GM23338 (cell line): ENCODE data around the gene KIF6. TPM values are rescaled to one million over a fixed set of nuclear protein-coding genes. Genes with fewer than 3 reads are reported as not detected.

Experiments used
- ATAC-seq: fragments of 200-7000 bp; cut with Tn5 transposase; 3 replicates; pipeline ENCODE4 v1.9.1; 2020
- DNase-seq: peaks from one replicate; pipeline ENCODE4 v3.0.0-alpha.2; 2015; ENCODE audit warnings: low spot score
- H2AFZ ChIP-seq: fragments of 200-600 bp; sonication (generic); 2 replicates; pipeline ENCODE4 v1.8.0; 2016; ENCODE audit warnings: antibody characterized with exemption, mild to moderate bottlenecking, moderate library complexity
- H3F3A ChIP-seq: fragments of 200-600 bp; sonication (generic); replicated peaks from 2 replicates; pipeline ENCODE4 v1.8.0; 2017; ENCODE audit warnings: antibody characterized with exemption, mixed run types, low read depth
- H3K27ac ChIP-seq: fragments of 200-600 bp; sonication (generic); 2 replicates; pipeline ENCODE4 v1.6.1; 2016; ENCODE audit warnings: low read depth
- H3K27me3 ChIP-seq: fragments of 200-600 bp; sonication (generic); 2 replicates; pipeline ENCODE4 v1.8.0; 2016; ENCODE audit warnings: mild to moderate bottlenecking, mixed run types, moderate library complexity; ENCODE audit not compliant: insufficient read depth
- H3K36me3 ChIP-seq: fragments of 200-600 bp; sonication (generic); 2 replicates; pipeline ENCODE4 v1.8.0; 2016; ENCODE audit warnings: mild to moderate bottlenecking; ENCODE audit not compliant: insufficient read depth
- H3K4me1 ChIP-seq: fragments of 200-600 bp; sonication (generic); 2 replicates; pipeline ENCODE4 v1.8.0; 2016; ENCODE audit warnings: mild to moderate bottlenecking, moderate library complexity; ENCODE audit not compliant: insufficient read depth
- H3K4me2 ChIP-seq: fragments of 200-600 bp; sonication (generic); 2 replicates; pipeline ENCODE4 v1.7.1; 2017; ENCODE audit warnings: mixed run types
- H3K4me3 ChIP-seq: fragments of 200-600 bp; sonication (generic); 2 replicates; pipeline ENCODE4 v1.6.1; 2016; ENCODE audit warnings: mixed run types
- H3K79me2 ChIP-seq: fragments of 200-600 bp; sonication (generic); replicated peaks from 2 replicates; pipeline ENCODE4 v1.8.0; 2017; ENCODE audit warnings: mild to moderate bottlenecking; ENCODE audit not compliant: insufficient read depth
- H3K9me2 ChIP-seq: fragments of 200-600 bp; sonication (generic); 2 replicates; pipeline ENCODE4 v1.8.0; 2017; ENCODE audit not compliant: insufficient read depth
- H4K20me1 ChIP-seq: fragments of 200-600 bp; sonication (generic); replicated peaks from 2 replicates; pipeline ENCODE4 v1.8.0; 2017; ENCODE audit warnings: mild to moderate bottlenecking; ENCODE audit not compliant: insufficient read depth
- H3K27ac Mint-ChIP-seq: 2 replicates; pipeline ENCODE4 v1.8.0; 2020; ENCODE audit warnings: inconsistent platforms, mild to moderate bottlenecking, moderate library complexity, mixed read lengths
- H3K27me3 Mint-ChIP-seq: 3 replicates; pipeline ENCODE4 v1.8.0; 2022; ENCODE audit warnings: low read depth, mild to moderate bottlenecking, moderate library complexity, mixed read lengths, inconsistent platforms; ENCODE audit not compliant: insufficient read depth, poor library complexity
- H3K36me3 Mint-ChIP-seq: 3 replicates; pipeline ENCODE4 v1.8.0; 2021; ENCODE audit warnings: low read depth, mild to moderate bottlenecking, inconsistent platforms, moderate library complexity, mixed read lengths
- H3K4me1 Mint-ChIP-seq: 3 replicates; pipeline ENCODE4 v1.8.0; 2020; ENCODE audit warnings: mild to moderate bottlenecking, inconsistent platforms, mixed read lengths
- H3K4me3 Mint-ChIP-seq: 3 replicates; pipeline ENCODE4 v1.8.0; 2021; ENCODE audit warnings: moderate library complexity, mild to moderate bottlenecking, inconsistent platforms, mixed read lengths
- H3K9me3 Mint-ChIP-seq: 3 replicates; pipeline ENCODE4 v1.8.0; 2020; ENCODE audit warnings: moderate library complexity, mild to moderate bottlenecking, inconsistent platforms, mixed read lengths
- CREB1 ChIP-seq: fragments of 250-450 bp; sonication (Bioruptor Pico); IDR thresholded peaks from 2 replicates; pipeline ENCODE4 v1.5.0; 2020; ENCODE audit warnings: low read depth, mild to moderate bottlenecking, moderate library complexity
- CTCF ChIP-seq, 2 experiments: fragments of 200-600 bp in 1 of 2; sonication (generic) in 1 of 2; conservative IDR thresholded peaks; 2 replicates each; pipeline versions ENCODE4 v1.5.1 to v1.6.1; 2016 to 2017; ENCODE audit warnings: antibody characterized with exemption in 2 of 2, low read depth in 2 of 2, mild to moderate bottlenecking in 2 of 2, moderate library complexity in 1 of 2
- ETS1 ChIP-seq: IDR thresholded peaks from 2 replicates; pipeline ENCODE4 v1.6.1; 2016; ENCODE audit warnings: antibody characterized with exemption
- EZH2 ChIP-seq: fragments of 200-600 bp; sonication (generic); IDR thresholded peaks from one replicate; pipeline ENCODE4 v1.8.0; 2017; ENCODE audit warnings: antibody characterized with exemption, mild to moderate bottlenecking, low read depth; ENCODE audit not compliant: unreplicated experiment
- EZH2phosphoT487 ChIP-seq: fragments of 200-600 bp; sonication (generic); IDR thresholded peaks from one replicate; pipeline ENCODE4 v1.8.1; 2018; ENCODE audit warnings: antibody characterized with exemption; ENCODE audit not compliant: unreplicated experiment
- JUNB ChIP-seq: IDR thresholded peaks from one replicate; pipeline ENCODE4 v1.6.1; 2016; ENCODE audit warnings: antibody characterized with exemption; ENCODE audit not compliant: unreplicated experiment
- NANOG ChIP-seq: IDR thresholded peaks from 2 replicates; pipeline ENCODE4 v1.6.1; 2016; ENCODE audit warnings: antibody characterized with exemption, borderline replicate concordance
- POLR2AphosphoS5 ChIP-seq: IDR thresholded peaks from 2 replicates; pipeline ENCODE4 v1.6.1; 2016; ENCODE audit warnings: antibody characterized with exemption, low read depth
- REST ChIP-seq: IDR thresholded peaks from one replicate; pipeline ENCODE4 v1.6.1; 2018; ENCODE audit warnings: antibody characterized with exemption; ENCODE audit not compliant: unreplicated experiment
- STAT1 ChIP-seq: IDR thresholded peaks from one replicate; pipeline ENCODE4 v1.6.1; 2016; ENCODE audit warnings: antibody characterized with exemption; ENCODE audit not compliant: unreplicated experiment
- ZNF114 ChIP-seq: fragments of 250-450 bp; sonication (Bioruptor Pico); IDR thresholded peaks from 2 replicates; pipeline ENCODE4 v1.5.0; 2020; ENCODE audit warnings: mild to moderate bottlenecking, moderate library complexity
- ZNF331 ChIP-seq: fragments of 250-450 bp; sonication (Bioruptor Pico); IDR thresholded peaks from 2 replicates; pipeline ENCODE4 v1.5.0; 2020; ENCODE audit warnings: low read depth, mild to moderate bottlenecking, moderate library complexity
- ZNF462 ChIP-seq: fragments of 250-450 bp; sonication (Bioruptor Pico); IDR thresholded peaks from 2 replicates; pipeline ENCODE4 v1.5.0; 2020; ENCODE audit warnings: mild to moderate bottlenecking, moderate library complexity
- polyA plus RNA-seq: library from polyadenylated mRNA; unstranded; fragments of >200 nt; fragmentation: Nextera tagmentation; extraction: Ambion mirVana; gene quantifications from 2 replicates; pipeline ENCODE4 v1.2.1, GENCODE V29; 2016
- total RNA-seq: library from RNA; depleted of rRNA; stranded (reverse); fragments of >200 nt; shearing (Covaris generic); gene quantifications from 2 replicates; pipeline ENCODE4 v1.2.3, GENCODE V29; 2014

The KIF6 gene
- total and polyA plus RNA-seq, 2 experiments from 2014 or later: 0.87 to 1.7 TPM

- no peaks in the 10 kb centered on the region for H3K36me3 ChIP-seq
- Mint-ChIP-seq H3K9me3 (peaks cover 5% of the 10 kb centered on the region; the same call in 2 of the 3 replicates), H3K36me3 (no peaks in the 10 kb centered on the region), H3K27ac (no peak overlapping the region), H3K4me3 (no peak overlapping the region), H3K4me1 (no peaks in the 10 kb centered on the region), H3K27me3 (no peaks in the 10 kb centered on the region)
- DNase-seq (no peak), ATAC-seq (no peak)
- no peak for TF ChIP-seq CREB1 (CRISPR knock-in tag)
- TF ChIP-seq STAT1: no peak
- no peak for TF ChIP-seq JUNB
- TF ChIP-seq EZH2: no peak
- TF ChIP-seq ZNF331 (CRISPR knock-in tag): no peak
- TF ChIP-seq POLR2AphosphoS5: no peak
- TF ChIP-seq CTCF (conservative IDR thresholded peaks at IDR 0.05; ENCODE audit: low read depth in 2 of 2): no peak
- no peak for TF ChIP-seq ZNF114 (CRISPR knock-in tag)
- no peak for TF ChIP-seq REST
- TF ChIP-seq NANOG: no peak
- TF ChIP-seq ETS1: no peak
- TF ChIP-seq EZH2phosphoT487: no peak
- TF ChIP-seq ZNF462 (CRISPR knock-in tag): no peak
- no peaks in the 10 kb centered on the region for H4K20me1 ChIP-seq
- no peak overlapping the region for H3K4me2 ChIP-seq
- H2AFZ ChIP-seq: no peak overlapping the region
- H3K9me2 ChIP-seq: 0 out of 2 replicates have a peak, but pooled peaks cover 3% of the 10 kb centered on the region
- H3F3A ChIP-seq: no peaks in the 10 kb centered on the region
- H3K79me2 ChIP-seq: no peaks in the 10 kb centered on the region
- no peaks in the 10 kb centered on the region for H3K4me1 ChIP-seq
- H3K27me3 ChIP-seq: no peaks in the 10 kb centered on the region
- H3K27ac ChIP-seq: no peak overlapping the region
- H3K4me3 ChIP-seq: no peak overlapping the region
Measured at GRCh38 chr6:39515471-39515870, 209.7 kb downstream of the KIF6 start.
